MCF 10A (cell line): Measurements from ENCODE around the gene DSCAML1. TPM values are rescaled to one million over a fixed set of nuclear protein-coding genes. Genes with fewer than 3 reads are reported as not detected.

Experiments
- BruUV-seq: library from RNA; stranded (reverse); fragments of 400-500 nt; replicated peaks from 2 replicates; lab custom pipeline; 2021; lab: Mats Ljungman, UMichigan
- CTCF ChIA-PET: fragments of 300-600 bp; sonication (Branson Sonifier 250); formaldehyde crosslinking; extraction: SDS; loops from one replicate; lab custom pipeline; 2021; ENCODE audit warnings: antibody characterized with exemption, inconsistent platforms; lab: Yijun Ruan, JAX
- POLR2A ChIA-PET: fragments of 300-600, 350-650 bp; sonication (Branson Sonifier 250); formaldehyde crosslinking; extraction: SDS; loops from one replicate; lab custom pipeline; 2020; ENCODE audit warnings: antibody characterized with exemption, inconsistent platforms; lab: Yijun Ruan, JAX
- DNase-seq: peaks from one replicate; pipeline ENCODE4 v3.0.0-alpha.2; 2018; ENCODE audit not compliant: unreplicated experiment
- H3K27ac Mint-ChIP-seq: one replicate; pipeline ENCODE4 v1.8.0; 2022; ENCODE audit warnings: mild to moderate bottlenecking, low read depth, mixed read lengths; ENCODE audit not compliant: unreplicated experiment
- H3K27me3 Mint-ChIP-seq: one replicate; pipeline ENCODE4 v1.8.0; 2022; ENCODE audit warnings: mixed read lengths; ENCODE audit not compliant: insufficient read depth, unreplicated experiment
- H3K36me3 Mint-ChIP-seq: one replicate; pipeline ENCODE4 v1.8.0; 2022; ENCODE audit warnings: mild to moderate bottlenecking, moderate library complexity, mixed read lengths; ENCODE audit not compliant: insufficient read depth, unreplicated experiment
- H3K4me1 Mint-ChIP-seq: one replicate; pipeline ENCODE4 v1.8.0; 2022; ENCODE audit warnings: mixed read lengths; ENCODE audit not compliant: insufficient read depth, unreplicated experiment
- H3K4me3 Mint-ChIP-seq: one replicate; pipeline ENCODE4 v1.8.0; 2022; ENCODE audit warnings: mild to moderate bottlenecking, moderate library complexity, mixed read lengths; ENCODE audit not compliant: unreplicated experiment
- H3K9me3 Mint-ChIP-seq: one replicate; pipeline ENCODE4 v1.8.0; 2022; ENCODE audit warnings: mixed read lengths; ENCODE audit not compliant: unreplicated experiment
- CTCF ChIP-seq: fragments of 200-600 bp; IDR thresholded peaks from one replicate; pipeline ENCODE4 v1.8.0; 2022; ENCODE audit warnings: antibody characterized with exemption, mild to moderate bottlenecking; ENCODE audit not compliant: unreplicated experiment
- intact Hi-C: fragments of 100-400 bp; cut with micrococcal nuclease; formaldehyde crosslinking; loops from 2 replicates; pipeline ENCODE4 v1.14.1; 2022
- total RNA-seq: library from RNA; stranded (reverse); gene quantifications from 2 replicates; pipeline ENCODE4 v1.2.3, GENCODE V29; 2022

Gene DSCAML1
- total RNA-seq, 1 experiment from 2014 or later = not detected

GRCh38 chr11:117428856-117429229 lies 368.2 kb downstream of the DSCAML1 start:
- TF ChIP-seq CTCF = no peak
- no peak for DNase-seq
- no peak overlapping the region for H3K27ac Mint-ChIP-seq
- ChIA-PET POLR2A (no interaction called here), CTCF (interaction anchor here (0.7 kb wide), 2 partner anchors 16 to 387 kb away, joined by 3 to 4 read pairs; no protein-coding TSS in a partner anchor)
- no TSS peak for BruUV-seq
- no peaks in the 10 kb centered on the region for H3K4me1 Mint-ChIP-seq
- H3K36me3 Mint-ChIP-seq = no peaks in the 10 kb centered on the region
- H3K27me3 Mint-ChIP-seq = peaks cover 22% of the 10 kb centered on the region
- H3K4me3 Mint-ChIP-seq = no peak overlapping the region
- H3K9me3 Mint-ChIP-seq = no peaks in the 10 kb centered on the region
- intact Hi-C loops = loop anchor here (10.0 kb wide), 1 partner anchor 186 kb away; no protein-coding TSS in a partner anchor

- ChIA-PET POLR2A (no interaction called here), CTCF (interaction anchor here (0.6 to 10.0 kb wide), 4 partner anchors 167 to 389 kb away, joined by 3 to 173 read pairs (median 33); no protein-coding TSS in a partner anchor)
- H3K9me3 Mint-ChIP-seq = no peaks in the 10 kb centered on the region
- no TSS peak for BruUV-seq
- intact Hi-C loops = loop anchor here (10.0 kb wide), 1 partner anchor 186 kb away; no protein-coding TSS in a partner anchor
- no peak for DNase-seq
- no peak overlapping the region for H3K4me3 Mint-ChIP-seq
- H3K4me1 Mint-ChIP-seq = no peaks in the 10 kb centered on the region
- H3K36me3 Mint-ChIP-seq = no peaks in the 10 kb centered on the region
- H3K27me3 Mint-ChIP-seq = peaks cover 22% of the 10 kb centered on the region
- TF ChIP-seq CTCF = no peak
- no peak overlapping the region for H3K27ac Mint-ChIP-seq
Observed at GRCh38 chr11:117428186-117428855, 368.7 kb downstream of the DSCAML1 start.

- Mint-ChIP-seq H3K9me3 (no peaks in the 10 kb centered on the region), H3K4me3 (no peak overlapping the region), H3K27ac (no peak overlapping the region), H3K27me3 (peaks cover 23% of the 10 kb centered on the region), H3K4me1 (no peaks in the 10 kb centered on the region), H3K36me3 (no peaks in the 10 kb centered on the region)
- DNase-seq = no peak
- BruUV-seq = no TSS peak
- ChIA-PET CTCF (interaction anchor here (0.6 to 10.0 kb wide), 21 partner anchors 8 to 626 kb away, joined by 3 to 173 read pairs (median 5); partner anchors contain the start of gene FXYD2), POLR2A (interaction anchor here (0.6 kb wide), 1 partner anchor 598 kb away, joined by 4 read pairs; no protein-coding TSS in a partner anchor)
- intact Hi-C loops = loop anchor here (2.0 to 10.0 kb wide), 3 partner anchors 187 to 519 kb away; no protein-coding TSS in a partner anchor
- TF ChIP-seq CTCF = no peak
Observed at GRCh38 chr11:117427356-117427874, 369.6 kb downstream of the DSCAML1 start.

GRCh38 chr11:117426941-117427340 lies 370.1 kb downstream of the DSCAML1 start:
- no TSS peak for BruUV-seq
- Mint-ChIP-seq H3K4me3 (no peak overlapping the region), H3K27ac (no peak overlapping the region), H3K27me3 (peaks cover 28% of the 10 kb centered on the region), H3K4me1 (no peaks in the 10 kb centered on the region), H3K36me3 (no peaks in the 10 kb centered on the region), H3K9me3 (no peaks in the 10 kb centered on the region)
- POLR2A ChIA-PET = interaction anchor here (1.0 kb wide), 1 partner anchor 391 kb away, joined by 6 read pairs; no protein-coding TSS in a partner anchor
- intact Hi-C loops = loop anchor here (1.0 to 10.0 kb wide), 5 partner anchors 188 to 626 kb away; no protein-coding TSS in a partner anchor
- no peak for TF ChIP-seq CTCF
- DNase-seq = no peak
- CTCF ChIA-PET = interaction anchor here (0.6 to 10.0 kb wide), 39 partner anchors 9 to 626 kb away, joined by 3 to 173 read pairs (median 5); partner anchors contain the start of gene FXYD2
